Endothelial cell of umbilical vein (primary cell): ENCODE measurements around the gene KRTCAP2. TPM values are rescaled to one million over a fixed set of nuclear protein-coding genes. Genes with fewer than 3 reads are reported as not detected.

Experiments used
- BruUV-seq: library from RNA; stranded (reverse); fragments of 400-500 nt; replicated peaks from 2 replicates; lab custom pipeline; 2021; lab: Mats Ljungman, UMichigan
- CTCF ChIA-PET: fragments of 300-600, 350-600 bp; sonication (Branson Sonifier 250); formaldehyde crosslinking; loops from one replicate; lab custom pipeline; 2021; ENCODE audit warnings: antibody characterized with exemption, inconsistent platforms; lab: Charles Lee
- POLR2A ChIA-PET: fragments of 300-600, 350-600 bp; sonication (Branson Sonifier 250); formaldehyde crosslinking; loops from one replicate; lab custom pipeline; 2021; ENCODE audit warnings: antibody characterized with exemption, inconsistent platforms; lab: Charles Lee
- DNase-seq: peaks from one replicate; pipeline ENCODE4 v3.0.0-alpha.2; 2011; ENCODE audit warnings: low read depth, low spot score
- FAIRE-seq: peaks from 2 replicates; lab custom pipeline; 2011; peaks lifted over from hg19 to GRCh38; lab: Jason Lieb, UNC
- H2AFZ ChIP-seq: 2 replicates; pipeline ENCODE4 v1.6.0; 2012; ENCODE audit warnings: low read depth, low read length, control low read depth, inconsistent platforms
- H3K27ac ChIP-seq: 2 replicates; pipeline ENCODE4 v1.5.1; 2011; ENCODE audit warnings: low read depth, mild to moderate bottlenecking, control low read depth, low read length, moderate library complexity; ENCODE audit not compliant: insufficient read depth
- H3K27me3 ChIP-seq, 2 experiments: 2 replicates each; pipeline versions ENCODE4 v1.6.0 to v1.6.1; 2011; ENCODE audit warnings: low read length in 2 of 2, mixed read lengths in 1 of 2; ENCODE audit not compliant: control insufficient read depth in 2 of 2, insufficient read depth in 2 of 2
- H3K36me3 ChIP-seq, 2 experiments: 2 replicates in 1 of 2; 3 replicates in 1 of 2; pipeline ENCODE4 v1.5.1; 2011; ENCODE audit warnings: low read length in 2 of 2, mild to moderate bottlenecking in 1 of 2, moderate library complexity in 1 of 2; ENCODE audit not compliant: control insufficient read depth in 2 of 2, insufficient read depth in 2 of 2; ENCODE audit errors: extremely low read depth in 1 of 2
- H3K4me1 ChIP-seq: 3 replicates; pipeline ENCODE4 v1.5.1; 2011; ENCODE audit warnings: mild to moderate bottlenecking, low read length; ENCODE audit not compliant: control insufficient read depth, insufficient read depth; ENCODE audit errors: extremely low read depth
- H3K4me2 ChIP-seq: 2 replicates; pipeline ENCODE4 v1.6.1; 2011; ENCODE audit warnings: low read length, control low read depth, mixed read lengths; ENCODE audit not compliant: insufficient read depth
- H3K4me3 ChIP-seq, 3 experiments: fragments of 200-600 bp in 1 of 3; sonication (generic), shearing (Covaris generic) in 1 of 3; replicated peaks in 1 of 3; 2 replicates each; pipeline ENCODE4 v1.5.1; 2011 to 2016; ENCODE audit warnings: control low read depth in 3 of 3, low read length in 3 of 3, mild to moderate bottlenecking in 2 of 3, inconsistent platforms in 1 of 3, low read depth in 1 of 3, moderate library complexity in 1 of 3; ENCODE audit not compliant: insufficient read depth in 1 of 3
- H3K79me2 ChIP-seq: 2 replicates; pipeline ENCODE4 v1.6.0; 2012; ENCODE audit warnings: low read length, inconsistent platforms; ENCODE audit not compliant: control insufficient read depth, insufficient read depth
- H3K9ac ChIP-seq: replicated peaks from 2 replicates; pipeline ENCODE3; 2011; ENCODE audit warnings: low read length, control low read depth; ENCODE audit not compliant: insufficient read depth; ENCODE audit errors: extremely low read depth
- H3K9me1 ChIP-seq: replicated peaks from 3 replicates; pipeline ENCODE4 v1.6.0; 2011; ENCODE audit warnings: mild to moderate bottlenecking, low read length; ENCODE audit not compliant: control insufficient read depth, insufficient read depth; ENCODE audit errors: extremely low read depth
- H3K9me3 ChIP-seq: replicated peaks from 2 replicates; pipeline ENCODE4 v1.5.1; 2012; ENCODE audit warnings: low read length, inconsistent platforms; ENCODE audit not compliant: control insufficient read depth, insufficient read depth
- H4K20me1 ChIP-seq: replicated peaks from 2 replicates; pipeline ENCODE3; 2011; ENCODE audit warnings: mild to moderate bottlenecking, low read length; ENCODE audit not compliant: control insufficient read depth, insufficient read depth; ENCODE audit errors: extremely low read depth
- EZH2 ChIP-seq: IDR thresholded peaks from 2 replicates; pipeline ENCODE4 v1.6.1; 2012; ENCODE audit warnings: borderline replicate concordance, low read depth, mild to moderate bottlenecking, moderate library complexity, low read length, inconsistent platforms; ENCODE audit not compliant: severe bottlenecking
- FOS ChIP-seq: IDR thresholded peaks from 2 replicates; pipeline ENCODE4 v1.6.1; 2011; ENCODE audit warnings: mild to moderate bottlenecking, low read length, moderate library complexity, borderline replicate concordance; ENCODE audit not compliant: insufficient read depth
- GATA2 ChIP-seq: IDR thresholded peaks from 2 replicates; pipeline ENCODE4 v1.7.0; 2011; ENCODE audit warnings: low read depth, mild to moderate bottlenecking, moderate library complexity, mixed read lengths, low read length; ENCODE audit not compliant: insufficient read length, insufficient read depth
- JUN ChIP-seq: IDR thresholded peaks from 2 replicates; pipeline ENCODE4 v1.6.1; 2011; ENCODE audit warnings: borderline replicate concordance, low read depth; ENCODE audit not compliant: insufficient read length, insufficient read depth
- MYC ChIP-seq: IDR thresholded peaks from one replicate; pipeline ENCODE4 v1.6.1; 2011; ENCODE audit warnings: mild to moderate bottlenecking, low read depth, low read length
- POLR2A ChIP-seq: IDR thresholded peaks from 2 replicates; pipeline ENCODE4 v1.6.1; 2012; ENCODE audit warnings: low read depth, mild to moderate bottlenecking, control low read depth, low read length
- POLR2AphosphoS5 ChIP-seq: IDR thresholded peaks from 2 replicates; pipeline ENCODE4 v1.6.1; 2012; ENCODE audit warnings: low read depth, mild to moderate bottlenecking, control low read depth, low read length, moderate library complexity; ENCODE audit not compliant: insufficient read depth
- dilution Hi-C: fragments of 300-500 bp; cut with MboI; formaldehyde crosslinking; loops from one replicate; pipeline ENCODE4 v1.15.0; 2019; ENCODE audit warnings: low sequenced_read_pairs; ENCODE audit not compliant: extremely low pct_ligation_motif_present
- intact Hi-C: fragments of 100-400 bp; cut with micrococcal nuclease; formaldehyde crosslinking; loops from one replicate; pipeline ENCODE4 v1.10.0; 2022
- polyA plus RNA-seq, 4 experiments: library from polyadenylated mRNA; depleted of rRNA in 3 of 4; stranded (reverse) in 3 of 4; unstranded in 1 of 4; fragments of >200 nt; gene quantifications; 2 replicates each; pipeline versions ENCODE4 v1.2.1 to v1.2.3, GENCODE V29; 2011 to 2012; ENCODE audit warnings: missing spikeins in 1 of 4
- total RNA-seq: library from RNA; stranded (reverse); gene quantifications from 2 replicates; pipeline ENCODE4 v1.2.3, GENCODE V29; 2021
- TF ChIP-seq, protein P1 (sequence below), 2 donors: IDR thresholded peaks; 1 replicate in 1 of 2; 2 replicates in 1 of 2; pipeline ENCODE4 v1.5.1; 2011; ENCODE audit warnings: low read length in 2 of 2, mild to moderate bottlenecking in 2 of 2, moderate library complexity in 2 of 2, control low read depth in 1 of 2, inconsistent platforms in 1 of 2, low read depth in 1 of 2; ENCODE audit not compliant: insufficient read depth in 1 of 2; ENCODE audit errors: extremely low read depth in 1 of 2
- TF ChIP-seq, protein P2 (sequence below): IDR thresholded peaks from 2 replicates; pipeline ENCODE4 v1.6.1; 2011; ENCODE audit not compliant: insufficient read depth, insufficient read length

Gene KRTCAP2
- total and polyA plus RNA-seq, 2 donors (not counting 3 experiments of a cell fraction or from before 2014, with no cell fraction given), result 207 to 362 TPM

DNA sequence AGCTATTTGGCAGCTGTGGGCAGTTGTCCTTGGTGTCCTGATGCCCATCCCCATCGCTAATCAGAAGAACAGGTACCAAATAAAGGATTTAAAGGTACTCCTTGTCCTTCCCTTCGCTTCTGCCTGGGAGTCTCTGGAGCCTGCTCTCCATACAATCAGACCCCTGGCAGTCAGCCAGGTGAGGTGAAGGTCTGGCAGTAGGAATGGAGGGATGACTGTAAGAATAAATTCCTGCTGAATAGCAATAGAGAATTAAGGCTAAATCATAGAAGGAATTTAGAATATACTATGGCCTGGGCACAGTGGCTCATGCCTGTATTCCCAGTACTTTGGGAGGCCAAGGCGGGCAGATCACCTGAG lies 25.4 kb upstream of the KRTCAP2 start:
- Histone ChIP-seq H3K36me3 (peaks cover 0 to 3% of the 10 kb centered on the region in 2 experiments), H3K9me3 (no peaks in the 10 kb centered on the region), H3K4me2 (no peak overlapping the region), H4K20me1 (no peaks in the 10 kb centered on the region), H3K27me3 (no peaks in the 10 kb centered on the region), H3K27ac (no peak overlapping the region), H3K9me1 (no peaks in the 10 kb centered on the region), H3K79me2 (no peaks in the 10 kb centered on the region), H3K4me3 (no peak overlapping the region), H3K4me1 (peaks cover 8% of the 10 kb centered on the region), H2AFZ (no peak overlapping the region), H3K9ac (no peak overlapping the region)
- POLR2A ChIA-PET, result no interaction called here
- DNase-seq (no peak), FAIRE-seq (no peak)
- CTCF ChIA-PET, result no interaction called here
- TF ChIP-seq, protein P1, sequence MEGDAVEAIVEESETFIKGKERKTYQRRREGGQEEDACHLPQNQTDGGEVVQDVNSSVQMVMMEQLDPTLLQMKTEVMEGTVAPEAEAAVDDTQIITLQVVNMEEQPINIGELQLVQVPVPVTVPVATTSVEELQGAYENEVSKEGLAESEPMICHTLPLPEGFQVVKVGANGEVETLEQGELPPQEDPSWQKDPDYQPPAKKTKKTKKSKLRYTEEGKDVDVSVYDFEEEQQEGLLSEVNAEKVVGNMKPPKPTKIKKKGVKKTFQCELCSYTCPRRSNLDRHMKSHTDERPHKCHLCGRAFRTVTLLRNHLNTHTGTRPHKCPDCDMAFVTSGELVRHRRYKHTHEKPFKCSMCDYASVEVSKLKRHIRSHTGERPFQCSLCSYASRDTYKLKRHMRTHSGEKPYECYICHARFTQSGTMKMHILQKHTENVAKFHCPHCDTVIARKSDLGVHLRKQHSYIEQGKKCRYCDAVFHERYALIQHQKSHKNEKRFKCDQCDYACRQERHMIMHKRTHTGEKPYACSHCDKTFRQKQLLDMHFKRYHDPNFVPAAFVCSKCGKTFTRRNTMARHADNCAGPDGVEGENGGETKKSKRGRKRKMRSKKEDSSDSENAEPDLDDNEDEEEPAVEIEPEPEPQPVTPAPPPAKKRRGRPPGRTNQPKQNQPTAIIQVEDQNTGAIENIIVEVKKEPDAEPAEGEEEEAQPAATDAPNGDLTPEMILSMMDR (IDR thresholded peaks at IDR 0.05; ENCODE audit: extremely low read depth in 1 of 2, insufficient read depth in 1 of 2, low read depth in 1 of 2, low read length in 2 of 2), result no peak
- no peak for TF ChIP-seq GATA2
- TF ChIP-seq POLR2A, result no peak
- TF ChIP-seq FOS, result no peak
- TF ChIP-seq POLR2AphosphoS5, result no peak
- TF ChIP-seq, protein P2, sequence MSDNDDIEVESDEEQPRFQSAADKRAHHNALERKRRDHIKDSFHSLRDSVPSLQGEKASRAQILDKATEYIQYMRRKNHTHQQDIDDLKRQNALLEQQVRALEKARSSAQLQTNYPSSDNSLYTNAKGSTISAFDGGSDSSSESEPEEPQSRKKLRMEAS, result no peak
- no peak for TF ChIP-seq MYC
- no peak for TF ChIP-seq EZH2
- TF ChIP-seq JUN, result no peak
- intact Hi-C loops, result no loop called here
- dilution Hi-C loops, result no loop called here
- no TSS peak for BruUV-seq
